Measurements from ENCODE around the gene SIGLEC12.
A peak's percentile ranks its signal among the peaks of the same experiment; 100 is the strongest.
"Not testable (repeated sequence)": the region's sequence is repeated elsewhere in the genome, so short reads cannot be mapped to it uniquely, and the experiment has no call there.

SIGLEC12 gene

DNA sequence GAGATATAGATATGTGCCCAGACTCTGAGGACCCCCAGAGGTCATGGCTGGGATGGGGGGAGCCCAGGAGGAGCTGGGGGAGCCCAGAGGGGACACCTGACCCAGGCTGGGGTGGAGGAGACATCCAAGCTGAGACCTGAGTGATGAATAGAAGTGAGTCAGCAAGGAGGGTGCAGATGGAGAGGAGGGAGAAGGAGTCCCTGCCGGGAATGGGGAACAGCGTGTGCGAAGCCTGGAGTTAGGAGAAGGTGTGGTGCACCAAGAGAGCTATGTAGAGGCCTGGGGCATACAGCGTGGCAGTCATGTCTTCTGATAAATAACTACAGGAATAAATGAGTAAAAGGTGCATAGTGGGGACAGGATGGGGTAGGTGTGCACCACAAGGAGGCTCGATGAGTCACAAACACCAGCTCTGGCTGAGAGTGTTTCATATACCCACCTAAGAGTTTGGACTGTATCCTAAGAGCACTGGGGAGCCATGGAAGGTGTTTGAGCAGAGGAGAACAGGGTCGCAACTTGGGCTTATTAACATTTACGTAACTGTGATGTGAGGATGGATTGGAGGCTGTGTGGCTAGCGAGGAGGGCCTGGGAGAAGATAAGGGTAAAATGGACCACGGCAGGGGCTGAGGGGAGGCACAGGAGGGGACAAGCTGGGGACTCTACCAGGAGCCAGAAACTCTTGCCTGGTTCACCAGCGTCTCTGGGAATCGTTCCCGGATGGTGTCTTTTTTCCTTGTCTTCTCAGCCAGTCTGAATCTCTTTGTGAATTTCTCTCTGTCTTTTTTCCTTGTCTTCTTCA, 21.9 kb downstream of the SIGLEC12 start:
- no peak for DNase-seq

GRCh38 chr19:51478381-51479234, 23.0 kb downstream of the SIGLEC12 start, which contains the start of gene CEACAM18:
Gene CEACAM18, plus strand, starts transcription at chr19:51478539.
- DNase-seq: peak; percentile 40

DNA sequence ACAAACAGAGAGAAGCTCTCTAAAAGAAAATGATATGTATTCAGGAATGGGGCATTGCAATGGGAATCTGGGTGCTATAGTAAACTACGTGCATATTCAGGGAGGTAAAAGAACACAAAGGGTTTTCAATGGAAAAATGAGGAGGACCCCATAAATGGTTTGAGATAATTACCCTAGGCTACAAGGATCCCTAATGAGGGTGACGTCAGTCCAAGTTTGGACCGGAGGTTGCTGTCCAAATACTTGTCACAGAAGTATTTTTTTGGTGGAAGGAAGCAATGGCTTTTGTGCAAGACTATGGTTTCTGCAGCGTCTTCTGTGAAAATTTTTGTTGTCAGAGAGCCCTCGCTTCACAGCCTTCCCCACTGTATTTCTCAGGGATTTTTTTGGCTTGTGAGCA, 24.3 kb downstream of the SIGLEC12 start:
- DNase-seq: no peak

DNA sequence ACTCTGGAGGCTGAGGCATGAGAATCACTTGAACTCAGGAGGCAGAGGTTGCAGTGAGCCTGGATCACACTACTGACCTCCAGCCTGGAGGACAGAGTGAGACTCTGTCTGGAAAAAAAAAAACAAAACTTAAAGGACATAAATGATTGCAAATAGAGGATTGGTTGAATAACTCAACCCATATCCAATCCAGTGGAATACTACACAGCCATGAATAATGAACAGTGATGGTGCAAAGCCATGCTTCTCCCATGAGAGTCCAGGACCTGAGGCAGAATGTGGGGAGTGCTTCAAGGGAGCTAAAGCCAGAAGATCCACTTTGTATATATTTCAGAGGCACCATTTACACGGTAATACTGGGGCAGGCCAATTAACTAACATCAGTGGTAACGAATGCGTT, 25.4 kb downstream of the SIGLEC12 start:
- DNase-seq: no peak

- peak; percentile 78 for DNase-seq
Observed at GRCh38 chr19:51473009-51473707, 28.4 kb downstream of the SIGLEC12 start.

GRCh38 chr19:51472607-51473006, 29.0 kb downstream of the SIGLEC12 start:
- no peak for DNase-seq

- no peak for DNase-seq
Observed at GRCh38 chr19:51471527-51471926, 30.1 kb downstream of the SIGLEC12 start.

DNA sequence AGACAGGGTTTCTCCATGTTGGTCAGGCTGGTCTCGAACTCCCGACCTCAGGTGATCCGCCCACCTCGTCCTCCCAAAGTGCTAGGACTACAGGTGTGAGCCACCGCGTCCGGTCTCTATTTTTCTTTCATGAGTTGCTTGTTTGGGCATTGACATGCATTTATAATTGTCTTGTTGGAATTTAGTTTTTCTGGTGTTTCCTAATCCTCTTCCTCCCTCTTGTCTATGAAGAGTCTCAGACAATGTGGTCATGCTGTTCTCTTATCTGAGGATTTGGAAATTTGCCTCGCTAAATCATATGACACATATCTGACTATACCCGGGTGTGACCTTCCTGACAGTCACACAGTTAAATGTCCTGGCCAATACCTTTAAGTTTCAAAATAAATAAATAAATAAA, 30.6 kb downstream of the SIGLEC12 start:
- no peak for DNase-seq

DNA sequence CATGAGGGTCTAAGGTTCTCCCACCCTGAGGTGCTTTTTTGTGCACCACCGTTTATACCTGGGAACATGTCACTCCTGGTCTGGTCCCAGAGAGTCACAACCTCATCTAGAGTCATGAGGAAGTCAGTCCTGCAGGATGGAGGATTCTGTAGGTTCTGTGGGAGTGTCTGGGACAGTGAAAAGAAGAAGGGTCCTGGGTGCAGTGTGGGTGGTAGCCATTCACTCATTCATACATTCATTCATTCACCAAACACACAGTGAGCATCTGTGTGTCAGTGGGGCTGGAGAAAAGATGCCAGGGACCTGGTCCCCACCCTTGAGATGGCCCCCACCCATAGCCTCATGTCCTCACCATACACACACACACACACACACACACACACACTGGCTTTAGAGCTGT, 32.0 kb downstream of the SIGLEC12 start:
- no peak for DNase-seq

- DNase-seq: peak; percentile 33
Observed at GRCh38 chr19:51469162-51469561, 32.4 kb downstream of the SIGLEC12 start.

- DNase-seq: peak; percentile 32
Observed at GRCh38 chr19:51468545-51468920, 33.1 kb downstream of the SIGLEC12 start.

DNA sequence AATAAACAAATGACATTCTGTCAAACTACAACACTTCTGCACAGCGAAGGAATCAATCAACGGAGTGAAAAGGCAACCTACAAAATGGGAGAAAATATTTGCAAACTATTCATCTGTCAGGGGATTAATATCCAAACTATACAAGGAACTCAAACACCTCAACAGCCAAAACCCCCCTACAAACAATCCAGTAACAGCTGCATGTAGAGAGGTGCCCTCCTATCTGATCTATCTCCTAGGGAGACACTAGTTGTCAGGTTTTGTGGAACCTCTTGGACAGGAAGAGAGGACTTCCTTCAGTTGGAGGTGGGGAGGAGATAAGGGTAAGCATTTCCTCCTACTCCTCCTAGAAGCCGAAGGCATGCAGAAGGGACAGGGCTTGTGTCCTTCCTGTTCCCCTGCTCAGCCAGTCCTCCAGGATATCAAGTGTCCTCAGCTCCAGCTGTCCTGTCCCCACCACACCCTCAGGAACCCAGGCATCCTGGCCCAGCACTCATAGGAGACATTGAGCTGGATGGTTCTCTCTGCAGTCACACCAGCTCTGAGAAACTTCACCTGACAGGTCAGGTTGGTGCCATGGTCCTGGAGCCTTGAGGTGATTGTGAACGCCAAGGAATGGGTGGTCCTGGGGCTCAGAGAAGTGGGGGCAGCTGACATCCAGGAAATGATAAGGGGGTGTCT, 33.6 kb downstream of the SIGLEC12 start:
- peak; percentile 24 for DNase-seq

DNA sequence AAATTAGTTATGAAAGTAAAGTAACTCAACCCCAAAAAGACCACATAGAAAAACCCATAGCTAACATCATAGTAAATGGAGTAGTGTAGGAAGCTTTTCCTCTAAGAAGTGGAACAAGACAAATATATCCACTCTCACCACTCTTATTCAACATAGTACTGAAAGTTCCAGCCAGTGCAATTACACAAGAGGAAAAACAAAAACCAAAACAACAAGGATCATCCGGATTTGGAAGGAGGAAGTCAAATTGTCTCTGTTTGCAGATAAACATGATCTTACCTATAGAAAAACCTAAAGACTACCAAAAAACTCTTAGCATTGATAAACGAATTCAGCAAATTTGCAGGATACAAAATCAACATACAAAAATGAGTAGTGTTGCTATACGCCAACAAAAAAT, 34.9 kb downstream of the SIGLEC12 start:
- no peak for DNase-seq

- DNase-seq: not testable (repeated sequence)
Observed at GRCh38 chr19:51463976-51464581, 37.5 kb downstream of the SIGLEC12 start.

GRCh38 chr19:51462681-51463080, 38.9 kb downstream of the SIGLEC12 start:
- DNase-seq: peak; percentile 43

- peak; percentile 30 for DNase-seq
Observed at GRCh38 chr19:51462276-51462675, 39.3 kb downstream of the SIGLEC12 start.

GRCh38 chr19:51461723-51462161, 39.9 kb downstream of the SIGLEC12 start:
- peak; percentile 51 for DNase-seq

DNA sequence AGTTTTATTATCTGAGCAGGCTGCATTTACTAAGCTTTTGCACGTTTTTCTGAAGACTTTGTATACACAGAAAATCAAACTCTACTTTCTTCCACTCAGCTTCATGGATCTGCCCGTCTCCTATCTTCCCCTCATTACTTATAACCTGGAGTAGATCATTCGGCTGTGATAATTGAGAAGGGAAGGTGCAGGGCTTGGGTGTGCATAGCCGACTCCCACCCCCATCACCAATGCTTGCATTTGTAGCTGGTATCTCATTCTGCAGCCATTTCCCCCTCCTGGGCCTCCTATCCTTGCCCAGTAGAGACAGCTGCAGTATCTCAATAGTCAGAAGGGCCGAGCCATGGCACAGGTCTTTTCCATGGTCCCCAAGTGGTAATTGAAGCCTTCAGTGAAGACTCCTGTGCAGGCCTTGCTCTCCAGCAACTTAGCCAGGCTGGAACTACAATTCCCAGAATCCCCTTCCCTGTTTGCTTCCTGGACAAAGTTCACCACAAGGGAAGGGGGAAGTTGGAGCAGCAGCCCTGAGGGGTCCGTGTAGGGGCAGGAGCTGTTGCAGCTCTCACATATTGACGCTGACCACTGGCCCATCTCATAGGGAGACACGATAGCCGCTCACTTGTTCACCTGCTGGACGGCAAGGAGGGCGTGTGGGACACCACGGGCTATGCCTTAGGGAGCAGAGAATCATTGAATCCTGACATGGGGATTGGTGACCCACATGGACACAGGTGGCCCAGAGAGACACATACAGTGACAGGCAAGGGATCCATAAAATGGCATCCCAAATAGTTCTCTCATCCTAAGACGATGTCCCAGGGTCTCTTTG, 41.2 kb downstream of the SIGLEC12 start:
- peak; percentile 35 for DNase-seq

- peak; percentile 15 for DNase-seq
Observed at GRCh38 chr19:51458899-51459505, 42.6 kb downstream of the SIGLEC12 start.

DNA sequence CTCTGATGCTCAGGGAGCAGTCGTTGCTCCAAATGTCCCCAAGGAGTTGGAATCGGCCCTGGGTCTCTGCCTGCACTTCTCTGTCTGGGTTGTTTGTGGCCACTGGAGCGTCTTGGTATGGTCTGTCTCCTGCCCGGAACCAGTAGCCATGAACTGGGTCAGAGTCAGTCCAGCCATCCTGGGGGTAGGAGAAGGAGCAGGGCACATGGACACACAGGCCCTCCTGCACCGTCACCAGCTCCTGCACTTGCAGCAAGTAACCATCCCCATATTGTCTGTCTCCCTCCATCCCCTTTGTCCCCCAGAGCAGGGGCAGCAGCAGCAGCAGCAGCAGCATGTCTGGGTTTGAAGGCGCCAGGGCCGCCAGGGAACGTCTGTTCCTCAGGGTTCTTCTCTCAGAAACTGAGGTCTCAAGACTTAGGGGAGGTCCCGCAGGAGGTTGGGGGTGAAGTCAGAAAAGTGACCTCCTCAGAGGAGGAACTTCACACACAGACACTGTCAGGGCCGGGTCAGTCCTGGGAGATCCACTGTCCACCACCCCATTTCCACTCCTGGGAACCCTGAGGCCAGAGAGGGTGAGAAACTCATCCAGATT, 43.5 kb downstream of the SIGLEC12 start, which contains the start of gene SIGLEC8:
Gene SIGLEC8 (minus strand): TSS at position 404 of the 595 bp plus-strand sequence. CDS start 67 bp downstream, at position 337.
- DNase-seq: peak; percentile 37

All from islet precursor cell (in vitro differentiated cells).